Tibial artery (tissue), 4 donors: ENCODE data around the gene SMPD2.

ENCODE experiments used
- DNase-seq, 2 donors: peaks; one replicate each; pipeline ENCODE4 v3.0.0-alpha.2; 2019
- H3K27ac ChIP-seq, 2 donors: fragments of 200-600 bp; sonication (generic) in 1 of 2; 1 replicate in 1 of 2; 2 replicates in 1 of 2; pipeline ENCODE4 v1.5.1; 2018 to 2019; ENCODE audit warnings: mild to moderate bottlenecking in 1 of 2
- H3K27me3 ChIP-seq, 2 donors: fragments of 200-600 bp; sonication (generic) in 1 of 2; one replicate each; pipeline versions ENCODE4 v1.5.1 to v1.6.0; 2016 to 2019
- H3K36me3 ChIP-seq, 3 donors: fragments of 200-600 bp; sonication (generic) in 2 of 3; one replicate each; pipeline ENCODE4 v1.5.1; 2016 to 2019; ENCODE audit warnings: mild to moderate bottlenecking in 2 of 3
- H3K4me1 ChIP-seq, 4 donors: fragments of 200-600 bp; sonication (generic) in 2 of 4; 1 replicate in 3 of 4; 2 replicates in 1 of 4; pipeline ENCODE4 v1.5.1; 2016 to 2019
- H3K4me3 ChIP-seq, 2 donors: fragments of 200-600 bp; sonication (generic) in 1 of 2; 1 replicate in 1 of 2; 2 replicates in 1 of 2; pipeline ENCODE4 v1.5.1; 2018 to 2019; ENCODE audit warnings: mild to moderate bottlenecking in 2 of 2
- H3K9me3 ChIP-seq, 3 donors: fragments of 200-600 bp; sonication (generic) in 1 of 3; one replicate each; pipeline ENCODE4 v1.5.1; 2016 to 2019
- intact Hi-C: fragments of 100-400 bp; cut with DNase I; formaldehyde crosslinking; loops from one replicate; pipeline ENCODE4 v1.15.0; 2023; ENCODE audit warnings: low total_unique reads
- TF ChIP-seq, protein P1 (sequence below), 2 experiments: fragments of 200-600 bp in 1 of 2; fragments of 450-650 bp in 1 of 2; IDR thresholded peaks; one replicate each; pipeline ENCODE4 v1.5.1; 2017 to 2019; ENCODE audit warnings: antibody characterized with exemption in 2 of 2, mild to moderate bottlenecking in 1 of 2, moderate library complexity in 1 of 2

The SMPD2 gene

DNA sequence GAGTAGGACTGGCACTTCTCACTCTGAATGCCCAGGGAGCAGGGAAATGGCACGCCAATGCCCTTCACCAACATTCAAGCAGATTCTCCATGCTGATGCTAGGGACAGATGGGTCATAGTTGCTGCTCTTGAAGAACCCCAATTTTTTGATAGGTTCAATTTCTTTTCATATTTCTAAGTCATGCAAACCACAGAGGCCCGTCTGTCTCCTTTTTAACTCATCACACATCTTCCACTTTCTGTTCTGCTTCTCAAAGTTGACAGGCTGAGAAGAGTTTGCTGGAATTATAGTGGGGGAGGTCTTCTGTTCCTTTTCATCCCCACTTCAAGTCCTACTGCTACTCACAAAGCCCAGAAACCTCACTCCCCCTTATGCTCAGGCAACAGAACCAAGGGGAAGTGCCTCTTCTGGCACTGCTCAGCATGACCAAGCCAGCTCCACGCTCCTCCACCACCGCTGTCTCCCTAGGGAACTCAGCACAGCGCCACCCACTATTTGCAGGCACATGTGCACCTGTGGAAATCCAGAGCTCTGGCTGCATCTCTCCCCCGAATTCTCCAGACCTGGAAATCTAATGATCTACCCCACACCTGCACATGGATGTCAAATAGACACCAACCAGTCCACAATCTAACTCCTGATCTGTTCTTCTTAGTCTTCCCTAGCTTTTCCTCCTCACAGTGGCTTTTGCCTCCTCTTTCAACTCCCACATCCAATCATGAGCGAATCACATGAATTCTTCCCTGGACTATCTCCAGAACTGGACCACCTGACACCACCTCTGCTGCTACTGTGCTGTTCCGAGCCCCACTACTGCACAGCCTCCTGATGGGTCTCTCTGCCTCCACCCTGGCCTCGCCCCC lies 31.8 kb downstream of the SMPD2 start:
- peaks cover 0 to 5% (median 0%) of the 10 kb centered on the region in 4 donors for H3K4me1 ChIP-seq
- intact Hi-C loops, result no loop called here
- H3K36me3 ChIP-seq, result peaks cover 40 to 92% (median 91%) of the 10 kb centered on the region in 3 donors
- no peaks in the 10 kb centered on the region for H3K9me3 ChIP-seq
- no peak overlapping the region for H3K4me3 ChIP-seq
- no peak for DNase-seq
- no peak overlapping the region for H3K27ac ChIP-seq
- H3K27me3 ChIP-seq, result no peaks in the 10 kb centered on the region
- TF ChIP-seq, protein P1, sequence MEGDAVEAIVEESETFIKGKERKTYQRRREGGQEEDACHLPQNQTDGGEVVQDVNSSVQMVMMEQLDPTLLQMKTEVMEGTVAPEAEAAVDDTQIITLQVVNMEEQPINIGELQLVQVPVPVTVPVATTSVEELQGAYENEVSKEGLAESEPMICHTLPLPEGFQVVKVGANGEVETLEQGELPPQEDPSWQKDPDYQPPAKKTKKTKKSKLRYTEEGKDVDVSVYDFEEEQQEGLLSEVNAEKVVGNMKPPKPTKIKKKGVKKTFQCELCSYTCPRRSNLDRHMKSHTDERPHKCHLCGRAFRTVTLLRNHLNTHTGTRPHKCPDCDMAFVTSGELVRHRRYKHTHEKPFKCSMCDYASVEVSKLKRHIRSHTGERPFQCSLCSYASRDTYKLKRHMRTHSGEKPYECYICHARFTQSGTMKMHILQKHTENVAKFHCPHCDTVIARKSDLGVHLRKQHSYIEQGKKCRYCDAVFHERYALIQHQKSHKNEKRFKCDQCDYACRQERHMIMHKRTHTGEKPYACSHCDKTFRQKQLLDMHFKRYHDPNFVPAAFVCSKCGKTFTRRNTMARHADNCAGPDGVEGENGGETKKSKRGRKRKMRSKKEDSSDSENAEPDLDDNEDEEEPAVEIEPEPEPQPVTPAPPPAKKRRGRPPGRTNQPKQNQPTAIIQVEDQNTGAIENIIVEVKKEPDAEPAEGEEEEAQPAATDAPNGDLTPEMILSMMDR (IDR thresholded peaks at IDR 0.05), result no peak

DNA sequence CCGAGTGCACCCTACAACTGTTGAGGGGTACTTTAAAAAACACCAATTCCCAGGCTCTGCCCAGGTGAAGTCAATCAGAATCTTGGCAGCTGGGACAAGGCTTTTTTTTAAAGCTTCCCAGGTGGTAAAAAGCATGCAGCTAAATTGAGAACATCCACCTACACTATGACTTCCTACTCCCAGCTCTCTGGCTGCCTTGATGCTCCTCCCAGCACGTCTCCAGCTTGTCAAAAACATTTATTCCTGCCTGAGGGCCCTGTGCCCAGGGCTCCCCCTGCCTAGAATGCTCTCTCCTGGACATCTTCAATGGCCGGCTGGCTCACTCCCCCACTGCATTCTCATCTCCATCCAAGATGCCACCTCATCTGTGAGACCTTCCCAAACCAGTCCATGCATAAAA lies 32.6 kb downstream of the SMPD2 start:
- Histone ChIP-seq H3K27me3 (no peaks in the 10 kb centered on the region), H3K9me3 (no peaks in the 10 kb centered on the region), H3K27ac (no peak overlapping the region), H3K4me1 (peaks cover 0 to 12% (median 3%) of the 10 kb centered on the region in 4 donors), H3K4me3 (no peak overlapping the region), H3K36me3 (peaks cover 39 to 85% (median 83%) of the 10 kb centered on the region in 3 donors)
- TF ChIP-seq, protein P1 (IDR thresholded peaks at IDR 0.05), result no peak
- DNase-seq, result no peak
- intact Hi-C loops, result no loop called here

DNA sequence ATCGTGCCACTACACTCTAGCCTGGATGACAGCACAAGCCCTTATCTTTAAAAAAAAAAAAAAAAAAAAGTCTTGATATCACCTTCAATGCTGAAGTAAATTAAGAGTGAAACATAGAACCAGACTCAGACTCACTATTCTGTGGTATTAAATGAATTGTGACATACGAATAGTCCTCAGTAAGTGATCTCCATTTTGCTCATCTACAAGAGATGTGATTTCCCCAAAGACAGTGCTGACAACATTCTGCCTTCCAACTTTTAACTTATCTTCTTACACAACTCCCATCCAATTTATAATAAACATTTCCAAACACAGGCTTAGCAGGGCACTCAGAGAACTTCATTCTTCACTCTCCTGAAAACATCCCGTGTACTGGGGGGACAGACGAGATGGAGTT lies 34.5 kb downstream of the SMPD2 start:
- Histone ChIP-seq H3K27me3 (no peaks in the 10 kb centered on the region), H3K27ac (no peak overlapping the region), H3K36me3 (peaks cover 34 to 70% (median 67%) of the 10 kb centered on the region in 3 donors), H3K4me1 (peaks cover 0 to 31% (median 14%) of the 10 kb centered on the region in 4 donors), H3K4me3 (no peak overlapping the region), H3K9me3 (no peaks in the 10 kb centered on the region)
- TF ChIP-seq, protein P1 (IDR thresholded peaks at IDR 0.05), result no peak
- no peak for DNase-seq
- intact Hi-C loops, result no loop called here

DNA sequence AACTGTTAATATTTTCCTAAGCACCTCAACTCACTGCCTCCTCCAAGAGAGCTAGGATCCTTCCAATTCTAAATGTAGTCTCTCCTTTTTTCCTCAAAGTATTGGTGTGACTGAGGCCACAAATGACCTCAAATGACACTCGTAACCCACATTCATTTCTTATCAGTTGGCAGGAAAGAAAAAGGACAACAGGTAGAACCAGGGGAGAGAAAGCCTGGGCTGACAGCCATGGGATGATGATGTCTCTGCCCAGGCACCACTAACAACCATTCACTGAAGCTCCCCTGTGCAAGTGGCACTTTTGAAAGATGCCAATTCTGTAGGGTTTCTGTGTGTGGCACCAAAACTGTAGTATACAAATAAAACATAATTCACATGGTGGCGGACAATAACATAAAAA lies 35.1 kb downstream of the SMPD2 start:
- Histone ChIP-seq H3K4me1 (peaks cover 0 to 38% (median 18%) of the 10 kb centered on the region in 4 donors), H3K27me3 (no peaks in the 10 kb centered on the region), H3K4me3 (no peak overlapping the region), H3K36me3 (peaks cover 34 to 64% (median 61%) of the 10 kb centered on the region in 3 donors), H3K9me3 (no peaks in the 10 kb centered on the region), H3K27ac (no peak overlapping the region)
- no peak for DNase-seq
- intact Hi-C loops, result no loop called here
- TF ChIP-seq, protein P1 (IDR thresholded peaks at IDR 0.05), result no peak

DNA sequence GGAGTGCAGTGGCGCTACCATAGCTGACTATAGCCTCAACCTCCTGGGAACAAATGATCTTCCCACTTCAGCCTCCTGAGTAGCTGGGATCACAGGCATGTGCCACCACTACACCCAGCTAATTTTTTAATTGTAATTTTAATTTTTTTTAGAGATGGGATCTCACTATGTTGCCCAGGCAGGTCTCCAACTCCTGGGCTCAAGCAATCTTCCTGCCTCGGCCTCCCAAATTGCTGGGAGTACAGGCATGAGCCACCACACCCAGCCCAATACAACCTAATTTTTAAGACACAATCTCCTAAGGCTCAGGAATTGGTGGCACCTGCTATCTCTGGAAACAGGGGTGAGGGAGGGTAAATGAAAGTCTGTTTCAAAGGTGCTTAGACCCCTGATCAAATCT lies 36.7 kb downstream of the SMPD2 start:
- no peaks in the 10 kb centered on the region for H3K9me3 ChIP-seq
- H3K4me1 ChIP-seq, result peaks cover 0 to 53% (median 32%) of the 10 kb centered on the region in 4 donors
- intact Hi-C loops, result no loop called here
- no peak for DNase-seq
- TF ChIP-seq, protein P1 (IDR thresholded peaks at IDR 0.05), result no peak
- H3K27me3 ChIP-seq, result no peaks in the 10 kb centered on the region
- H3K4me3 ChIP-seq, result no peak overlapping the region
- no peak overlapping the region for H3K27ac ChIP-seq
- H3K36me3 ChIP-seq, result peaks cover 34 to 48% (median 45%) of the 10 kb centered on the region in 3 donors
